IMR-90 (cell line): ENCODE results near the gene TES. TPM values are rescaled to one million over a fixed set of nuclear protein-coding genes. Genes with fewer than 3 reads are reported as not detected.

Source experiments
- ATAC-seq: fragments of 200-7000 bp; cut with Tn5 transposase; 2 replicates; pipeline ENCODE4 v1.9.1; 2020; ENCODE audit warnings: low read depth, mild to moderate bottlenecking, moderate library complexity
- BruUV-seq: library from RNA; stranded (reverse); fragments of 400-500 nt; replicated peaks from 2 replicates; lab custom pipeline; 2021; lab: Mats Ljungman, UMichigan
- CTCF ChIA-PET: fragments of 300-600 bp; formaldehyde crosslinking; extraction: SDS; loops from one replicate; lab custom pipeline; 2021; ENCODE audit warnings: antibody characterized with exemption; lab: Yijun Ruan, JAX
- POLR2A ChIA-PET: fragments of 300-600 bp; sonication (Branson Sonifier 250); formaldehyde crosslinking; loops from one replicate; lab custom pipeline; 2022; ENCODE audit warnings: antibody characterized with exemption; ENCODE audit not compliant: unreplicated experiment; lab: Charles Lee
- DNase-seq: peaks from one replicate; pipeline ENCODE4 v3.0.0; 2013
- H2AFZ ChIP-seq: replicated peaks from 2 replicates; pipeline ENCODE3; 2013; ENCODE audit warnings: low read length, mild to moderate bottlenecking; ENCODE audit not compliant: poor library complexity
- H2AK5ac ChIP-seq: 2 replicates; pipeline ENCODE4 v1.6.1; 2013; ENCODE audit warnings: low read depth, low read length, inconsistent platforms
- H2AK9ac ChIP-seq: replicated peaks from 2 replicates; pipeline ENCODE3; 2013; ENCODE audit warnings: mild to moderate bottlenecking, low read depth, low read length, moderate library complexity; ENCODE audit not compliant: poor library complexity
- H2BK120ac ChIP-seq: 2 replicates; pipeline ENCODE4 v1.6.1; 2013; ENCODE audit warnings: low read depth, low read length, inconsistent platforms
- H2BK15ac ChIP-seq: 3 replicates; pipeline ENCODE4 v1.6.1; 2013; ENCODE audit warnings: low read depth, low read length, inconsistent platforms
- H2BK20ac ChIP-seq: 2 replicates; pipeline ENCODE4 v1.6.1; 2013; ENCODE audit warnings: low read depth, mild to moderate bottlenecking, inconsistent platforms, low read length, moderate library complexity
- H2BK5ac ChIP-seq: 2 replicates; pipeline ENCODE4 v1.6.1; 2013; ENCODE audit warnings: mild to moderate bottlenecking, low read depth, low read length, inconsistent platforms; ENCODE audit not compliant: poor library complexity, severe bottlenecking
- H3K14ac ChIP-seq: replicated peaks from 2 replicates; pipeline ENCODE4 v1.6.1; 2013; ENCODE audit warnings: low read depth, low read length, inconsistent platforms
- H3K18ac ChIP-seq: 2 replicates; pipeline ENCODE4 v1.6.1; 2013; ENCODE audit warnings: low read depth, low read length, control low read depth
- H3K23ac ChIP-seq: 2 replicates; pipeline ENCODE4 v1.6.1; 2013; ENCODE audit warnings: low read depth, low read length, inconsistent platforms
- H3K27ac ChIP-seq: 2 replicates; pipeline ENCODE4 v1.5.1; 2013; ENCODE audit warnings: mild to moderate bottlenecking, control low read depth, low read length; ENCODE audit not compliant: insufficient read depth
- H3K27me3 ChIP-seq: 2 replicates; pipeline ENCODE4 v1.6.1; 2013; ENCODE audit warnings: low read length; ENCODE audit not compliant: control insufficient read depth, insufficient read depth
- H3K36me3 ChIP-seq: 2 replicates; pipeline ENCODE4 v1.6.1; 2013; ENCODE audit warnings: low read length, mixed read lengths; ENCODE audit not compliant: control insufficient read depth, insufficient read depth
- H3K4ac ChIP-seq: 2 replicates; pipeline ENCODE4 v1.6.1; 2013; ENCODE audit warnings: low read depth, low read length, inconsistent platforms
- H3K4me1 ChIP-seq: 2 replicates; pipeline ENCODE4 v1.6.1; 2013; ENCODE audit warnings: low read length, mixed read lengths; ENCODE audit not compliant: control insufficient read depth, insufficient read depth
- H3K4me2 ChIP-seq: 2 replicates; pipeline ENCODE4 v1.6.1; 2013; ENCODE audit warnings: low read depth, mild to moderate bottlenecking, control low read depth, low read length, moderate library complexity
- H3K4me3 ChIP-seq: 2 replicates; pipeline ENCODE4 v1.5.1; 2013; ENCODE audit warnings: low read depth, mild to moderate bottlenecking, control low read depth, low read length, moderate library complexity; ENCODE audit not compliant: insufficient read depth
- H3K56ac ChIP-seq: 2 replicates; pipeline ENCODE4 v1.6.1; 2013; ENCODE audit warnings: low read length, inconsistent platforms; ENCODE audit not compliant: insufficient read depth; ENCODE audit errors: extremely low read depth
- H3K79me1 ChIP-seq, 2 experiments: 2 replicates each; pipeline ENCODE4 v1.6.1; 2013; ENCODE audit warnings: low read length in 2 of 2, inconsistent platforms in 1 of 2, low read depth in 1 of 2
- H3K9ac ChIP-seq: 2 replicates; pipeline ENCODE4 v1.6.1; 2013; ENCODE audit warnings: low read depth, low read length, control low read depth
- H3K9me1 ChIP-seq: 2 replicates; pipeline ENCODE4 v1.6.1; 2013; ENCODE audit warnings: low read length, inconsistent platforms; ENCODE audit not compliant: insufficient read depth
- H3K9me3 ChIP-seq: 2 replicates; pipeline ENCODE4 v1.6.1; 2013; ENCODE audit warnings: low read length; ENCODE audit not compliant: control insufficient read depth, insufficient read depth
- H4K20me1 ChIP-seq: 2 replicates; pipeline ENCODE4 v1.6.1; 2013; ENCODE audit warnings: low read length, inconsistent platforms; ENCODE audit not compliant: insufficient read depth
- H4K5ac ChIP-seq: 2 replicates; pipeline ENCODE4 v1.6.1; 2013; ENCODE audit warnings: mild to moderate bottlenecking, low read depth, low read length, control low read depth
- H4K8ac ChIP-seq, 2 experiments: 2 replicates each; pipeline ENCODE4 v1.6.1; 2013; ENCODE audit warnings: low read depth in 2 of 2, low read length in 2 of 2, control low read depth in 1 of 2, inconsistent platforms in 1 of 2
- H4K91ac ChIP-seq: 2 replicates; pipeline ENCODE4 v1.6.1; 2013; ENCODE audit warnings: low read depth, low read length, inconsistent platforms; ENCODE audit not compliant: insufficient read depth
- BHLHE40 ChIP-seq: fragments of 150-350 bp; IDR thresholded peaks from 2 replicates; pipeline ENCODE4 v1.6.1; 2016; ENCODE audit warnings: mild to moderate bottlenecking, low read depth, low read length
- CEBPB ChIP-seq: IDR thresholded peaks from 2 replicates; pipeline ENCODE4 v1.6.1; 2012; ENCODE audit warnings: low read depth, low read length, improper control_type of control experiment
- CHD1 ChIP-seq: IDR thresholded peaks from 2 replicates; pipeline ENCODE4 v1.6.1; 2012; ENCODE audit warnings: low read depth, low read length, improper control_type of control experiment
- ELK1 ChIP-seq: fragments of 150-350 bp; IDR thresholded peaks from 2 replicates; pipeline ENCODE4 v1.6.1; 2016; ENCODE audit warnings: low read depth, mild to moderate bottlenecking, low read length, moderate library complexity, borderline replicate concordance
- FOS ChIP-seq: fragments of 150-350 bp; IDR thresholded peaks from 2 replicates; pipeline ENCODE4 v1.6.1; 2016; ENCODE audit warnings: low read depth, low read length
- MAFK ChIP-seq: IDR thresholded peaks from 2 replicates; pipeline ENCODE4 v1.6.1; 2012; ENCODE audit warnings: low read depth, low read length, improper control_type of control experiment
- MAZ ChIP-seq: IDR thresholded peaks from 2 replicates; pipeline ENCODE4 v1.6.1; 2012; ENCODE audit warnings: low read depth, mild to moderate bottlenecking, low read length, improper control_type of control experiment, moderate library complexity, borderline replicate concordance
- MXI1 ChIP-seq: IDR thresholded peaks from 2 replicates; pipeline ENCODE4 v1.6.1; 2012; ENCODE audit warnings: low read depth, mild to moderate bottlenecking, low read length, moderate library complexity, borderline replicate concordance
- POLR2A ChIP-seq: IDR thresholded peaks from 2 replicates; pipeline ENCODE4 v1.6.1; 2012; ENCODE audit warnings: mild to moderate bottlenecking, low read depth, low read length
- RAD21 ChIP-seq: IDR thresholded peaks from 2 replicates; pipeline ENCODE4 v1.6.1; 2012; ENCODE audit warnings: low read length, improper control_type of control experiment
- RCOR1 ChIP-seq: IDR thresholded peaks from 2 replicates; pipeline ENCODE4 v1.6.1; 2012; ENCODE audit warnings: mild to moderate bottlenecking, low read length, improper control_type of control experiment; ENCODE audit not compliant: insufficient replicate concordance
- RFX5 ChIP-seq: IDR thresholded peaks from 2 replicates; pipeline ENCODE4 v1.8.0; 2012; ENCODE audit warnings: low read depth, mild to moderate bottlenecking, low read length, moderate library complexity
- SMC3 ChIP-seq: fragments of 150-350 bp; IDR thresholded peaks from 2 replicates; pipeline ENCODE4 v1.6.1; 2016; ENCODE audit warnings: low read depth, mild to moderate bottlenecking, antibody characterized with exemption, low read length, moderate library complexity
- USF2 ChIP-seq: fragments of 150-350 bp; IDR thresholded peaks from 2 replicates; pipeline ENCODE4 v1.6.1; 2017; ENCODE audit warnings: mild to moderate bottlenecking, antibody characterized with exemption, low read length, low read depth
- WGBS, 2 experiments: methylation state at CpG; one replicate each; pipeline versions ENCODE4 v1.1.5 to v1.1.7; 2013; ENCODE audit warnings: missing lambda C conversion rate in 2 of 2; ENCODE audit not compliant: insufficient read length in 1 of 2; ENCODE audit errors: extremely low coverage in 2 of 2; 5-methylcytosine and 5-hydroxymethylcytosine counted together
- dilution Hi-C: fragments of 300-500 bp; cut with HindIII; formaldehyde crosslinking; loops from one replicate; pipeline ENCODE4 v1.14.3; 2018; ENCODE audit warnings: low sequenced_read_pairs; ENCODE audit not compliant: unreplicated experiment
- in situ Hi-C: fragments of 300-500 bp; cut with MboI; formaldehyde crosslinking; loops from 3 replicates; pipeline ENCODE4 v1.14.3; 2019; ENCODE audit warnings: low sequenced_read_pairs, inconsistent platforms, mixed read lengths
- intact Hi-C: fragments of 100-400 bp; cut with micrococcal nuclease; formaldehyde crosslinking; loops from 2 replicates; pipeline ENCODE4 v1.10.0; 2022
- polyA plus RNA-seq, 3 experiments: library from polyadenylated mRNA; depleted of rRNA; stranded (reverse); fragments of >200 nt; gene quantifications; 2 replicates each; pipeline ENCODE4 v1.2.3, GENCODE V29; 2012; ENCODE audit warnings: low replicate concordance in 1 of 3
- total RNA-seq: library from RNA; depleted of rRNA; stranded (reverse); fragments of >200 nt; gene quantifications from 2 replicates; pipeline ENCODE4 v1.2.3, GENCODE V29; 2012
- TF ChIP-seq, protein P1 (sequence below): conservative IDR thresholded peaks from 2 replicates; pipeline ENCODE4 v1.5.1; 2012; ENCODE audit warnings: mild to moderate bottlenecking, low read depth, low read length, improper control_type of control experiment

The TES gene
- total and polyA plus RNA-seq, 2 of the 4 experiments (the other 2 are of a cell fraction), result 54.0 to 83.3 TPM

DNA sequence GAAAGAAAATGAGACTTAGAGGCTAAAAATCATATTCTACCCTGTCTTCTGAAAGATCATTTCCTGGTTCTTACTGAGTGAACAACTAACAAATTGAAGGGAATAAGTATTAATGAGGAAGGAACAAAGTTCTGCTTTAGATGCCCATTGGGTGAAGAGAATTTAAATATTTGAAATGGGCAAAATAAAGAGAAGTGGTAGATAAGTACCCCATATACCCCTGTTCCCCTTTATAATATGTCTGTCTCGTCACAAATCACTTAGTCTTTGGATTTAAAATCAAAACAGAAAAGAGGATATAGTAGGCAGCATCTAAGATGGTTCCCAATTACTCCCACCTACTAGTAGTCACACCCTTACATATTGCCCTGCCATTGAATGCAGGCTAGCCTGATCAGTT, 13.2 kb downstream of the TES start:
- Histone ChIP-seq H2BK15ac (no peak overlapping the region), H3K36me3 (no peaks in the 10 kb centered on the region), H2BK20ac (peak overlapping the region; percentile 36), H3K4me3 (no peak overlapping the region), H4K20me1 (peaks cover 8% of the 10 kb centered on the region; the same call in 1 of the 2 replicates), H2AK9ac (peak overlapping the region; percentile 26), H3K27me3 (no peaks in the 10 kb centered on the region), H3K79me1 (peaks cover 33 to 42% of the 10 kb centered on the region in 2 experiments), H4K8ac (peak overlapping the region in 1 of 2 experiments; percentile 40; a peak in 1 of 4 replicates), H3K23ac (peak overlapping the region; percentile 39; the same call in 1 of the 2 replicates), H3K4me2 (no peak overlapping the region), H4K5ac (peak overlapping the region; percentile 13; the same call in 1 of the 2 replicates), H3K4ac (no peak overlapping the region), H2AK5ac (no peak overlapping the region), H3K4me1 (peaks cover 8% of the 10 kb centered on the region), H3K56ac (no peak overlapping the region), H2AFZ (no peak overlapping the region), H3K9ac (no peak overlapping the region), H3K14ac (peak overlapping the region; percentile 51), H3K9me3 (no peaks in the 10 kb centered on the region), H2BK120ac (0 out of 2 replicates have a peak overlapping the region, but pooled peaks have one; percentile 35), H3K18ac (peak overlapping the region; percentile 73; the same call in 1 of the 2 replicates), H2BK5ac (no peak overlapping the region), H3K9me1 (peaks cover 10% of the 10 kb centered on the region; the same call in 1 of the 2 replicates), H3K27ac (no peak overlapping the region), H4K91ac (peak overlapping the region; percentile 3; the same call in 1 of the 2 replicates)
- TF ChIP-seq, protein P1, sequence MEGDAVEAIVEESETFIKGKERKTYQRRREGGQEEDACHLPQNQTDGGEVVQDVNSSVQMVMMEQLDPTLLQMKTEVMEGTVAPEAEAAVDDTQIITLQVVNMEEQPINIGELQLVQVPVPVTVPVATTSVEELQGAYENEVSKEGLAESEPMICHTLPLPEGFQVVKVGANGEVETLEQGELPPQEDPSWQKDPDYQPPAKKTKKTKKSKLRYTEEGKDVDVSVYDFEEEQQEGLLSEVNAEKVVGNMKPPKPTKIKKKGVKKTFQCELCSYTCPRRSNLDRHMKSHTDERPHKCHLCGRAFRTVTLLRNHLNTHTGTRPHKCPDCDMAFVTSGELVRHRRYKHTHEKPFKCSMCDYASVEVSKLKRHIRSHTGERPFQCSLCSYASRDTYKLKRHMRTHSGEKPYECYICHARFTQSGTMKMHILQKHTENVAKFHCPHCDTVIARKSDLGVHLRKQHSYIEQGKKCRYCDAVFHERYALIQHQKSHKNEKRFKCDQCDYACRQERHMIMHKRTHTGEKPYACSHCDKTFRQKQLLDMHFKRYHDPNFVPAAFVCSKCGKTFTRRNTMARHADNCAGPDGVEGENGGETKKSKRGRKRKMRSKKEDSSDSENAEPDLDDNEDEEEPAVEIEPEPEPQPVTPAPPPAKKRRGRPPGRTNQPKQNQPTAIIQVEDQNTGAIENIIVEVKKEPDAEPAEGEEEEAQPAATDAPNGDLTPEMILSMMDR, result no peak
- TF ChIP-seq SMC3 (no peak), RFX5 (no peak), USF2 (no peak), POLR2A (no peak), RAD21 (no peak), CEBPB (no peak), RCOR1 (no peak), CHD1 (no peak), MAFK (no peak), BHLHE40 (no peak), ELK1 (no peak), FOS (no peak), MXI1 (no peak), MAZ (no peak)
- WGBS, 2 experiments, result no CpG with 5 or more reads among the region's 1 CpG
- no peak for DNase-seq
- BruUV-seq, result no TSS peak
- ChIA-PET POLR2A (interaction anchor here (0.6 kb wide), 1 partner anchor 1498 kb away, joined by 6 read pairs; no protein-coding TSS in a partner anchor), CTCF (no interaction called here)
- intact Hi-C loops (no loop called here), dilution Hi-C loops (no loop called here), in situ Hi-C loops (no loop called here)
- no peak for ATAC-seq
